Measurements from ENCODE around the gene RIPOR2. TPM values are rescaled to one million over a fixed set of nuclear protein-coding genes. Genes with fewer than 3 reads are reported as not detected.

RIPOR2 gene
- total and polyA plus RNA-seq, 2 of the 13 experiments (the other 11 are each of a cell fraction or from before 2014, with no cell fraction given) = 0.02 to 0.05 TPM

DNA sequence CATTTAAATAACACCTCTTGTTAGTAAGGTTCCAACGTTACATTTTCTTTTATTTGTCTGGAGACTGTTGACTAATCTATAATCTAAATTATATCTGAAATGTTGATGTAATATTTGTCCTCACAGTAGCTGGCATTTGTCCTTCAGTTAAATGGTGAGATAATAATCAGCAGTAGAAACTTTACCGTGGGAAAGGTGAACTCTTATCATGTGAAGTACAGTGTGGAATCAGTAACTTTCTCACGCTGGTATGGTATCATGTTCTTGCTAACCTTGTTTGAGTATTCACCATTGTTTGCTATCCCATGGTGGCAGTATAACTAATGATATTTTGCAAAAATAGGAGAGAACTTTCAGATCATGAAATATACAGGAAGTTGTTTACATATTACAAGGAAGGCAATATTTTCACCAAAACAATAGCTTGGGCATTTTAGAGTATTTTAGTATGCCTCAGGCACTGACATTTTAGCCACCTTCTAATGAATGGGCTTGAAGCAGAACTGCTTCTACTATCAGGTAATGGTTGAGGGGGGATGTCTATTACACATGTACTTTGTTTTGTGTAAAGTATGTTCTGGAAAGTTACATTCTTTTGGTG lies 156.2 kb downstream of the RIPOR2 start:
- Histone ChIP-seq H3K27ac (ENCODE audit: extremely low read length, insufficient read depth, low read length) (peak overlapping the region; percentile 37), H3K4me3 (replicated peaks in 1 of 3; ENCODE audit: insufficient read depth in 1 of 3, low read depth in 2 of 3, low read length in 3 of 3) (peak overlapping the region; percentile 1 to 78 (median 22); a peak in 3 of 6 replicates), H2AFZ (ENCODE audit: low read length) (no peak overlapping the region), H4K20me1 (ENCODE audit: insufficient read depth, low read length) (peaks cover 30% of the 10 kb centered on the region), H3K79me2 (ENCODE audit: insufficient read depth, low read length) (peaks cover 68% of the 10 kb centered on the region), H3K9ac (ENCODE audit: insufficient read depth, low read depth, low read length) (no peak overlapping the region), H3K27me3 (ENCODE audit: control insufficient read depth in 1 of 2, insufficient read depth in 2 of 2, low read length in 2 of 2) (no peaks in the 10 kb centered on the region; a peak in 1 of 5 replicates), H3K4me2 (ENCODE audit: low read depth, low read length) (peak overlapping the region; percentile 90), H3K9me3 (ENCODE audit: low read length) (no peaks in the 10 kb centered on the region), H3K4me1 (ENCODE audit: insufficient read depth, low read length) (peaks cover 37% of the 10 kb centered on the region), H3K36me3 (replicated peaks in 1 of 2; ENCODE audit: control insufficient read depth in 1 of 2, insufficient read depth in 2 of 2, low read length in 2 of 2) (peaks cover 10 to 44% of the 10 kb centered on the region in 2 experiments)
- 6% methylated on average over 3 of the region's 3 CpGs for WGBS (ENCODE audit: low lambda C conversion rate)
- in situ Hi-C loops (cut with HindIII; ENCODE audit: extremely low pct_ligation_motif_present, low pct_unique_long_range_greater_than_20kb) = loop anchor here (5.0 kb wide), 1 partner anchor 62 kb away; the partner anchor contains the start of gene C6orf62
- BruUV-seq (replicated peaks) = no TSS peak
- CTCF ChIA-PET (ENCODE audit: low intra/inter-chr PET ratio, low total read pairs) = no interaction called here
- FAIRE-seq = peak; percentile 26
- POLR2A ChIA-PET = interaction anchor here (0.9 to 2.1 kb wide), 3 partner anchors 8 to 284 kb away, joined by 3 to 9 read pairs (median 3); no protein-coding TSS in a partner anchor
- intact Hi-C loops (cut with micrococcal nuclease; ENCODE audit: unreplicated experiment) = loop anchor here (1.0 kb wide), 1 partner anchor 291 kb away; no protein-coding TSS in a partner anchor
- no peak for ATAC-seq
- peak; percentile 89 for DNase-seq (ENCODE audit: low spot score)
- peak; percentile 90 for TF ChIP-seq PPARG (CRISPR knock-in tag; conservative IDR thresholded peaks at IDR 0.05)
- 0 out of 2 replicates have a peak, but pooled peaks have one; percentile 27 for TF ChIP-seq TARDBP (CRISPR knock-in tag; IDR thresholded peaks at IDR 0.05)
- no peak for TF ChIP-seq ZNF274 (CRISPR knock-in tag; IDR thresholded peaks at IDR 0.05)
- TF ChIP-seq, protein P1, sequence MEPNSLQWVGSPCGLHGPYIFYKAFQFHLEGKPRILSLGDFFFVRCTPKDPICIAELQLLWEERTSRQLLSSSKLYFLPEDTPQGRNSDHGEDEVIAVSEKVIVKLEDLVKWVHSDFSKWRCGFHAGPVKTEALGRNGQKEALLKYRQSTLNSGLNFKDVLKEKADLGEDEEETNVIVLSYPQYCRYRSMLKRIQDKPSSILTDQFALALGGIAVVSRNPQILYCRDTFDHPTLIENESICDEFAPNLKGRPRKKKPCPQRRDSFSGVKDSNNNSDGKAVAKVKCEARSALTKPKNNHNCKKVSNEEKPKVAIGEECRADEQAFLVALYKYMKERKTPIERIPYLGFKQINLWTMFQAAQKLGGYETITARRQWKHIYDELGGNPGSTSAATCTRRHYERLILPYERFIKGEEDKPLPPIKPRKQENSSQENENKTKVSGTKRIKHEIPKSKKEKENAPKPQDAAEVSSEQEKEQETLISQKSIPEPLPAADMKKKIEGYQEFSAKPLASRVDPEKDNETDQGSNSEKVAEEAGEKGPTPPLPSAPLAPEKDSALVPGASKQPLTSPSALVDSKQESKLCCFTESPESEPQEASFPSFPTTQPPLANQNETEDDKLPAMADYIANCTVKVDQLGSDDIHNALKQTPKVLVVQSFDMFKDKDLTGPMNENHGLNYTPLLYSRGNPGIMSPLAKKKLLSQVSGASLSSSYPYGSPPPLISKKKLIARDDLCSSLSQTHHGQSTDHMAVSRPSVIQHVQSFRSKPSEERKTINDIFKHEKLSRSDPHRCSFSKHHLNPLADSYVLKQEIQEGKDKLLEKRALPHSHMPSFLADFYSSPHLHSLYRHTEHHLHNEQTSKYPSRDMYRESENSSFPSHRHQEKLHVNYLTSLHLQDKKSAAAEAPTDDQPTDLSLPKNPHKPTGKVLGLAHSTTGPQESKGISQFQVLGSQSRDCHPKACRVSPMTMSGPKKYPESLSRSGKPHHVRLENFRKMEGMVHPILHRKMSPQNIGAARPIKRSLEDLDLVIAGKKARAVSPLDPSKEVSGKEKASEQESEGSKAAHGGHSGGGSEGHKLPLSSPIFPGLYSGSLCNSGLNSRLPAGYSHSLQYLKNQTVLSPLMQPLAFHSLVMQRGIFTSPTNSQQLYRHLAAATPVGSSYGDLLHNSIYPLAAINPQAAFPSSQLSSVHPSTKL (CRISPR knock-in tag; IDR thresholded peaks at IDR 0.05) = peak; percentile 76
- peak; percentile 60; the same call in 1 of the 2 replicates for TF ChIP-seq HMG20A (CRISPR knock-in tag; IDR thresholded peaks at IDR 0.05; ENCODE audit: borderline replicate concordance)
- peak; percentile 75 for TF ChIP-seq BCL6 (CRISPR knock-in tag; IDR thresholded peaks at IDR 0.05)
- peak; percentile 25 for TF ChIP-seq TEAD3 (CRISPR knock-in tag; optimal IDR thresholded peaks at IDR 0.05; ENCODE audit: borderline replicate concordance)
- peak; percentile 49; the same call in 1 of the 2 replicates for TF ChIP-seq NCOA2 (CRISPR knock-in tag; IDR thresholded peaks at IDR 0.05)
- peak; percentile 72; the same call in 1 of the 2 replicates for TF ChIP-seq SOX5 (CRISPR knock-in tag; IDR thresholded peaks at IDR 0.05; ENCODE audit: borderline replicate concordance)
- TF ChIP-seq GATAD2A (CRISPR knock-in tag; IDR thresholded peaks at IDR 0.05) = peak; percentile 70
- no peak for TF ChIP-seq HNRNPL (IDR thresholded peaks at IDR 0.05; ENCODE audit: low read depth, low read length)
- peak; percentile 19; the same call in 1 of the 2 replicates for TF ChIP-seq HNF4A (CRISPR knock-in tag; IDR thresholded peaks at IDR 0.05)
- TF ChIP-seq HOXA3 (CRISPR knock-in tag; IDR thresholded peaks at IDR 0.05) = no peak
- TF ChIP-seq MED1 (CRISPR knock-in tag; IDR thresholded peaks at IDR 0.05) = peak; percentile 53; the same call in 1 of the 2 replicates
- peak; percentile 75 for TF ChIP-seq RXRB (CRISPR knock-in tag; IDR thresholded peaks at IDR 0.05; ENCODE audit: borderline replicate concordance)
- no peak for TF ChIP-seq ZSCAN31 (CRISPR knock-in tag; IDR thresholded peaks at IDR 0.05; ENCODE audit: low read depth)
- TF ChIP-seq, protein P2, sequence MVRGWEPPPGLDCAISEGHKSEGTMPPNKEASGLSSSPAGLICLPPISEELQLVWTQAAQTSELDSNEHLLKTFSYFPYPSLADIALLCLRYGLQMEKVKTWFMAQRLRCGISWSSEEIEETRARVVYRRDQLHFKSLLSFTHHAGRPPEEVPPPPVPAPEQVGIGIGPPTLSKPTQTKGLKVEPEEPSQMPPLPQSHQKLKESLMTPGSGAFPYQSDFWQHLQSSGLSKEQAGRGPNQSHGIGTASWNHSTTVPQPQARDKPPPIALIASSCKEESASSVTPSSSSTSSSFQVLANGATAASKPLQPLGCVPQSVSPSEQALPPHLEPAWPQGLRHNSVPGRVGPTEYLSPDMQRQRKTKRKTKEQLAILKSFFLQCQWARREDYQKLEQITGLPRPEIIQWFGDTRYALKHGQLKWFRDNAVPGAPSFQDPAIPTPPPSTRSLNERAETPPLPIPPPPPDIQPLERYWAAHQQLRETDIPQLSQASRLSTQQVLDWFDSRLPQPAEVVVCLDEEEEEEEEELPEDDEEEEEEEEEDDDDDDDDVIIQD (CRISPR knock-in tag; IDR thresholded peaks at IDR 0.05; ENCODE audit: low read depth) = 0 out of 2 replicates have a peak, but pooled peaks have one; percentile 37
- TF ChIP-seq, protein P3, sequence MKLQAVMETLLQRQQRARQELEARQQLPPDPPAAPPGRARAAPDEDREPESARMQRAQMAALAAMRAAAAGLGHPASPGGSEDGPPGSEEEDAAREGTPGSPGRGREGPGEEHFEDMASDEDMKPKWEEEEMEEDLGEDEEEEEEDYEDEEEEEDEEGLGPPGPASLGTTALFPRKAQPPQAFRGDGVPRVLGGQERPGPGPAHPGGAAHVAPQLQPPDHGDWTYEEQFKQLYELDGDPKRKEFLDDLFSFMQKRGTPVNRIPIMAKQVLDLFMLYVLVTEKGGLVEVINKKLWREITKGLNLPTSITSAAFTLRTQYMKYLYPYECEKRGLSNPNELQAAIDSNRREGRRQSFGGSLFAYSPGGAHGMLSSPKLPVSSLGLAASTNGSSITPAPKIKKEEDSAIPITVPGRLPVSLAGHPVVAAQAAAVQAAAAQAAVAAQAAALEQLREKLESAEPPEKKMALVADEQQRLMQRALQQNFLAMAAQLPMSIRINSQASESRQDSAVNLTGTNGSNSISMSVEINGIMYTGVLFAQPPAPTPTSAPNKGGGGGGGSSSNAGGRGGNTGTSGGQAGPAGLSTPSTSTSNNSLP (IDR thresholded peaks at IDR 0.05; ENCODE audit: low read depth, low read length) = peak; percentile 73
- TF ChIP-seq CEBPG (CRISPR knock-in tag; IDR thresholded peaks at IDR 0.05) = peak; percentile 37; the same call in 1 of the 2 replicates
